Measurements from ENCODE around the gene AGBL5.
"Not testable (repeated sequence)": the region's sequence is repeated elsewhere in the genome, so short reads cannot be mapped to it uniquely, and the experiment has no call there.

DNA sequence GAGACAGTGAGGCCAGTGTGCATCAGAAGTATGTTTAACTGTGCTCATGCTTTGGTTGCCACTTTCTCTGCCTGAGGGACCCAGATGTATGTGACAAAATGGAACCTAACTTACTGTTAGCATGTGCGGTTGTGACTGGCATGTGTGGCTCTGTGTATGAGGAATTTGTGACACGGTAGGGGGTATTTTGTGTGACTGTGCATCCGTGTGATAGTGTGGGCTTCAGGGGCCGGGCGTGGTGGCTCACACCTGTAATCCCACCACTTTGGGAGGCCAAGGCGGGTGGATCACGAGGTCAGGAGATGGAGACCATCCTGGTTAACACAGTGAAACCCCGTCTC, 67.8 kb downstream of the AGBL5 start:
- TF ChIP-seq, protein P1, sequence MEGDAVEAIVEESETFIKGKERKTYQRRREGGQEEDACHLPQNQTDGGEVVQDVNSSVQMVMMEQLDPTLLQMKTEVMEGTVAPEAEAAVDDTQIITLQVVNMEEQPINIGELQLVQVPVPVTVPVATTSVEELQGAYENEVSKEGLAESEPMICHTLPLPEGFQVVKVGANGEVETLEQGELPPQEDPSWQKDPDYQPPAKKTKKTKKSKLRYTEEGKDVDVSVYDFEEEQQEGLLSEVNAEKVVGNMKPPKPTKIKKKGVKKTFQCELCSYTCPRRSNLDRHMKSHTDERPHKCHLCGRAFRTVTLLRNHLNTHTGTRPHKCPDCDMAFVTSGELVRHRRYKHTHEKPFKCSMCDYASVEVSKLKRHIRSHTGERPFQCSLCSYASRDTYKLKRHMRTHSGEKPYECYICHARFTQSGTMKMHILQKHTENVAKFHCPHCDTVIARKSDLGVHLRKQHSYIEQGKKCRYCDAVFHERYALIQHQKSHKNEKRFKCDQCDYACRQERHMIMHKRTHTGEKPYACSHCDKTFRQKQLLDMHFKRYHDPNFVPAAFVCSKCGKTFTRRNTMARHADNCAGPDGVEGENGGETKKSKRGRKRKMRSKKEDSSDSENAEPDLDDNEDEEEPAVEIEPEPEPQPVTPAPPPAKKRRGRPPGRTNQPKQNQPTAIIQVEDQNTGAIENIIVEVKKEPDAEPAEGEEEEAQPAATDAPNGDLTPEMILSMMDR (IDR thresholded peaks at IDR 0.05; ENCODE audit: borderline replicate concordance, extremely low read depth, low read length, poor library complexity, severe bottlenecking), result not testable (repeated sequence)
- not testable (repeated sequence) for TF ChIP-seq EZH2 (IDR thresholded peaks at IDR 0.05; ENCODE audit: borderline replicate concordance, low read depth, low read length, severe bottlenecking)

Measured in DND-41 (cell line).